C4-2B (cell line): Measurements from ENCODE around the gene MAP3K5.

Experiments
- H3K27ac ChIP-seq: fragments of 450-650 bp; 2 replicates; pipeline ENCODE4 v1.5.1; 2017
- CTCF ChIP-seq: fragments of 450-650 bp; conservative IDR thresholded peaks from 2 replicates; pipeline ENCODE4 v1.5.1; 2017; ENCODE audit warnings: mild to moderate bottlenecking
- ZFX ChIP-seq: fragments of 450-650 bp; IDR thresholded peaks from 2 replicates; pipeline ENCODE4 v1.6.1; 2017

The MAP3K5 gene

GRCh38 chr6:136604928-136605510 lies 187.3 kb downstream of the MAP3K5 start:
- H3K27ac ChIP-seq: no peak overlapping the region
- TF ChIP-seq ZFX (no peak), CTCF (no peak)

- TF ChIP-seq ZFX (no peak), CTCF (no peak)
- peak overlapping the region; percentile 34 for H3K27ac ChIP-seq
These were observed 187.9 kb downstream of the MAP3K5 start for GRCh38 chr6:136604328-136604825.

- H3K27ac ChIP-seq: no peak overlapping the region
- TF ChIP-seq CTCF: no peak
- no peak for TF ChIP-seq ZFX
These were observed 191.5 kb downstream of the MAP3K5 start for GRCh38 chr6:136600818-136601217.

- TF ChIP-seq CTCF: no peak
- TF ChIP-seq ZFX: no peak
- H3K27ac ChIP-seq: no peak overlapping the region
These were observed 192.8 kb downstream of the MAP3K5 start for GRCh38 chr6:136599329-136600011.

GRCh38 chr6:136598048-136598447 lies 194.2 kb downstream of the MAP3K5 start:
- H3K27ac ChIP-seq: no peak overlapping the region
- TF ChIP-seq CTCF: no peak
- no peak for TF ChIP-seq ZFX

GRCh38 chr6:136594671-136595070 lies 197.6 kb downstream of the MAP3K5 start:
- H3K27ac ChIP-seq: no peak overlapping the region
- no peak for TF ChIP-seq ZFX
- TF ChIP-seq CTCF: no peak

GRCh38 chr6:136593748-136594490 lies 198.4 kb downstream of the MAP3K5 start:
- H3K27ac ChIP-seq: no peak overlapping the region
- no peak for TF ChIP-seq ZFX
- no peak for TF ChIP-seq CTCF
